ENCODE data around the gene PLEKHJ1. TPM values are rescaled to one million over a fixed set of nuclear protein-coding genes. Genes with fewer than 3 reads are reported as not detected.

PLEKHJ1 gene
- total RNA-seq, 1 donor from 2014 or later, result 126 TPM

DNA sequence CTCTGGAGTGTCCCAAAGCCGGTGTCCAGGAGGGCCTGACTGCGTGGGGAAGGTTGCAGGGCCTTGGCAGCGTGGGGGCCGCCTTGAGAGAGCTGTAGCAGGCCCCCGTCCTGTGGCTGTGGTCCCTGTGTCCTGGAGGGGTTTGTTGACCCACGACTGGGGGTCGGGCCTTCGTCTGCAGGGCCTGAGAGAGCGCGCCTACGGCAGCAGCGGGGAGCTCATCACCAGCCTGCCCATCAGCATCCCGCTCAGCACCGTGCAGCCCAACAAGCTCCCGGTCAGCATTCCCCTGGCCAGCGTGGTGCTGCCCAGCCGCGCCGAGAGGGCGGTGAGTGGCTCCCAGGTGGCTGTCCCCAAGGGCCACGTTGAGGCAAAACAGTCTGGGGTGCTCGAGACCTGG is 18.5 kb downstream of the PLEKHJ1 start:
- H3K4me3 Mint-ChIP-seq (ENCODE audit: unreplicated experiment), result no peak overlapping the region
- H3K36me3 Mint-ChIP-seq (ENCODE audit: low read depth, unreplicated experiment), result peaks cover 26% of the 10 kb centered on the region
- no peaks in the 10 kb centered on the region for H3K27me3 Mint-ChIP-seq (ENCODE audit: unreplicated experiment)
- H3K27ac Mint-ChIP-seq (ENCODE audit: unreplicated experiment), result no peak overlapping the region
- no peaks in the 10 kb centered on the region for H3K4me1 Mint-ChIP-seq (ENCODE audit: unreplicated experiment)
- TF ChIP-seq, protein P1, sequence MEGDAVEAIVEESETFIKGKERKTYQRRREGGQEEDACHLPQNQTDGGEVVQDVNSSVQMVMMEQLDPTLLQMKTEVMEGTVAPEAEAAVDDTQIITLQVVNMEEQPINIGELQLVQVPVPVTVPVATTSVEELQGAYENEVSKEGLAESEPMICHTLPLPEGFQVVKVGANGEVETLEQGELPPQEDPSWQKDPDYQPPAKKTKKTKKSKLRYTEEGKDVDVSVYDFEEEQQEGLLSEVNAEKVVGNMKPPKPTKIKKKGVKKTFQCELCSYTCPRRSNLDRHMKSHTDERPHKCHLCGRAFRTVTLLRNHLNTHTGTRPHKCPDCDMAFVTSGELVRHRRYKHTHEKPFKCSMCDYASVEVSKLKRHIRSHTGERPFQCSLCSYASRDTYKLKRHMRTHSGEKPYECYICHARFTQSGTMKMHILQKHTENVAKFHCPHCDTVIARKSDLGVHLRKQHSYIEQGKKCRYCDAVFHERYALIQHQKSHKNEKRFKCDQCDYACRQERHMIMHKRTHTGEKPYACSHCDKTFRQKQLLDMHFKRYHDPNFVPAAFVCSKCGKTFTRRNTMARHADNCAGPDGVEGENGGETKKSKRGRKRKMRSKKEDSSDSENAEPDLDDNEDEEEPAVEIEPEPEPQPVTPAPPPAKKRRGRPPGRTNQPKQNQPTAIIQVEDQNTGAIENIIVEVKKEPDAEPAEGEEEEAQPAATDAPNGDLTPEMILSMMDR (IDR thresholded peaks at IDR 0.05; ENCODE audit: unreplicated experiment), result no peak
- DNase-seq (ENCODE audit: low spot score), result no peak
- no peaks in the 10 kb centered on the region for H3K9me3 Mint-ChIP-seq (ENCODE audit: unreplicated experiment)

DNA sequence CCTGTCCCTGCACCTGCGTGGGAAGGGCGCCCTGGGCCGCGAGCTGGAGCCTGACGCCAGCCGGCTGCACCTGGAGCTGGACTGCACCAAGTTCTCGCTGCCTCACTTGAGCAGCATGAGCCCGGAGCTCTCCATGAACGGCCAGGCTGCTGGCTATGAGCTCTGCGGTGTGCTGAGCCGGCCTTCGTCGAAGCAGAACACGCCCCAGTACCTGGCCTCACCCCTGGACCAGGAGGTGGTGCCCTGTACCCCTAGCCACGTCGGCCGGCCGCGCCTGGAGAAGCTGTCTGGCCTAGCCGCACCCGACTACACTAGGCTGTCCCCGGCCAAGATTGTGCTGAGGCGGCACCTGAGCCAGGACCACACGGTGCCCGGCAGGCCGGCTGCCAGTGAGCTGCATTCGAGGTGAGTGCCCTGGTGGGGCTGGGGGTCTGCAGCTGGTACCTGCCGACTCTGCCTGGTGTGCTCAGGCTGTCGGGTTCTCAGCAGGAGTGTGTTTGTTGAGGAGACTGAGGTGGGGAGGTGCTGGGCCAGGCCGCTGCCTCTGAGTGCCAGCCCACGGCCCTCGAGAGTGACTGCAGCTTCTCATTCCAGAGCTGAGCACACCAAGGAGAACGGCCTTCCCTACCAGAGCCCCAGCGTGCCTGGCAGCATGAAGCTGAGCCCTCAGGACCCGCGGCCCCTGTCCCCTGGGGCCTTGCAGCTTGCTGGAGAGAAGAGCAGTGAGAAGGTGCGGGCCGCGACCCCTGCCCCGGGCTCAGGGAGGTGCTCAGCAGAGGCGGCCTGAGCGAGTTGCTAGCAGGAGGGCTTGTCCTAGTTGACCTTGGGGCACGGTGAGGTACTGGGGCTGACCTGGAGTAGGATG is 19.5 kb downstream of the PLEKHJ1 start:
- H3K4me1 Mint-ChIP-seq (ENCODE audit: unreplicated experiment), result peaks cover 3% of the 10 kb centered on the region
- TF ChIP-seq, protein P1 (IDR thresholded peaks at IDR 0.05; ENCODE audit: unreplicated experiment), result no peak
- no peaks in the 10 kb centered on the region for H3K9me3 Mint-ChIP-seq (ENCODE audit: unreplicated experiment)
- H3K27me3 Mint-ChIP-seq (ENCODE audit: unreplicated experiment), result peaks cover 1% of the 10 kb centered on the region
- no peak for DNase-seq (ENCODE audit: low spot score)
- H3K4me3 Mint-ChIP-seq (ENCODE audit: unreplicated experiment), result peak overlapping the region; percentile 40
- H3K36me3 Mint-ChIP-seq (ENCODE audit: low read depth, unreplicated experiment), result peaks cover 30% of the 10 kb centered on the region
- H3K27ac Mint-ChIP-seq (ENCODE audit: unreplicated experiment), result peak overlapping the region; percentile 12

DNA sequence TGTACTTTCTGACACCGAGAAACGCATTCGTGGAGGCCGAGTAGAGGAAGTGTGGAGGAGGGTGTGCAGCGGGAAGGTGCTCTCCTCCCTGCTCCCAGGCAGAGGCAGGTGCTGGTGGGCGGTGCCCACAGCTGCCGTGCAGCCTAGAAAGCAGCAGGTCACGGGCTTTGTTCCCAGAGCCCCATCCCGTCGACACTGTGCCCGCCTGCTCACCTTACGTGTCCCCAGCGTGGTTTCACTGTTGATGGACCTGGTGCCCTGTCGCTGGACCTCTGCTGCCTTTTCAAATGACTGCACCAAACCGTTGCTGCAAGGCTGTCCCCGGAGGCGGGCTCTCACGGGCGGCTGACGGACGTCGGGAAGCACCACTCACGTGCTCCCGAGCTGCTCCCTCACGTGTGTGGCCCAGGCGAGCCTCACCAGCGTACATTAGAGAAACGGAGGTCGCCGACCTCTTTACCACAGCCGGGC is 20.8 kb downstream of the PLEKHJ1 start:
- Mint-ChIP-seq H3K4me3 (ENCODE audit: unreplicated experiment) (no peak overlapping the region), H3K4me1 (ENCODE audit: unreplicated experiment) (peaks cover 3% of the 10 kb centered on the region), H3K27ac (ENCODE audit: unreplicated experiment) (no peak overlapping the region), H3K36me3 (ENCODE audit: low read depth, unreplicated experiment) (peaks cover 33% of the 10 kb centered on the region), H3K9me3 (ENCODE audit: unreplicated experiment) (no peaks in the 10 kb centered on the region), H3K27me3 (ENCODE audit: unreplicated experiment) (peaks cover 1% of the 10 kb centered on the region)
- TF ChIP-seq, protein P1 (IDR thresholded peaks at IDR 0.05; ENCODE audit: unreplicated experiment), result no peak
- no peak for DNase-seq (ENCODE audit: low spot score)

DNA sequence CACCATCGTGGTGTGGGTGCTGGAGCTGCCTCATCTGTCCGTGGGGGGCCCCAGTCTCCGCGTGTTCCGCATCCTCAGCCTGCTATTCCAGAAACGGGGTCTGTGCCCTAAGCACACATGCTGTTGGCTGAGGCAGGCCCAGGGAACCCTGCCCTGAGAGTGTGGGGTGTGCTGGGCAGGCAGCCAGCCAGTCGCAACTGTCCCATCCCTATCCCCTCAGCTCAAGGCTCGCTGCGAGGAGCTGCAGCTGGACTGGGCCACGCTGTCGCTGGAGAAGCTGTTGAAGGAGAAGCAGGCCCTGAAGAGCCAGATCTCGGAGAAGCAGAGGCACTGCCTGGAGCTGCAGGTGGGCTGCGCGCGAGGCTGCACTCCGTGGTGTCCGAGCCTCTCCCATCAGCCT is 21.9 kb downstream of the PLEKHJ1 start:
- H3K27me3 Mint-ChIP-seq (ENCODE audit: unreplicated experiment), result peaks cover 1% of the 10 kb centered on the region
- peaks cover 30% of the 10 kb centered on the region for H3K36me3 Mint-ChIP-seq (ENCODE audit: low read depth, unreplicated experiment)
- peaks cover 3% of the 10 kb centered on the region for H3K4me1 Mint-ChIP-seq (ENCODE audit: unreplicated experiment)
- DNase-seq (ENCODE audit: low spot score), result no peak
- H3K4me3 Mint-ChIP-seq (ENCODE audit: unreplicated experiment), result no peak overlapping the region
- H3K9me3 Mint-ChIP-seq (ENCODE audit: unreplicated experiment), result no peaks in the 10 kb centered on the region
- TF ChIP-seq, protein P1 (IDR thresholded peaks at IDR 0.05; ENCODE audit: unreplicated experiment), result no peak
- H3K27ac Mint-ChIP-seq (ENCODE audit: unreplicated experiment), result no peak overlapping the region

DNA sequence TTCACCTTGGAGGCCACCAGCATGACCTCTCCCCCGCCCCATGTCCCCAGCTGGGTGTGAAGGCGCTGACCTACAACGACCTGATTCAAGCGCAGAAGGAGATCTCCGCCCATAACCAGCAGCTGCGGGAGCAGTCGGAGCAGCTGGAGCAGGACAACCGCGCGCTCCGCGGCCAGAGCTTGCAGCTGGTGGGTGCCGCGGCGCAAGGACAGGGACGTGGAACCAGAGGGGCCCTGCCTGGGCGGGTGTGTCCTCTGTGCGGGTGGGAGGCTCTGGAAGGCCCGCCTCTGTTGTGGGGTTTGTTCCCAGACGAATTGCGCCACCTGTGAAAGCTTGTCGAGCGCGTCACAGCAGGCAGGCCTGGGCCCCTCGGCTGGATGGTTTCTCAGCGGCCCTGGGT is 22.3 kb downstream of the PLEKHJ1 start:
- H3K27me3 Mint-ChIP-seq (ENCODE audit: unreplicated experiment), result peaks cover 5% of the 10 kb centered on the region
- H3K9me3 Mint-ChIP-seq (ENCODE audit: unreplicated experiment), result no peaks in the 10 kb centered on the region
- no peak overlapping the region for H3K27ac Mint-ChIP-seq (ENCODE audit: unreplicated experiment)
- no peak overlapping the region for H3K4me3 Mint-ChIP-seq (ENCODE audit: unreplicated experiment)
- peaks cover 3% of the 10 kb centered on the region for H3K4me1 Mint-ChIP-seq (ENCODE audit: unreplicated experiment)
- H3K36me3 Mint-ChIP-seq (ENCODE audit: low read depth, unreplicated experiment), result peaks cover 30% of the 10 kb centered on the region
- TF ChIP-seq, protein P1 (IDR thresholded peaks at IDR 0.05; ENCODE audit: unreplicated experiment), result no peak
- DNase-seq (ENCODE audit: low spot score), result no peak
